Activated CD4-positive, alpha-beta T cell treated with anti-CD3 and anti-CD28 coated beads, Interleukin-10, Interleukin-2, amounts not matched to agents 100 ng/mL and 50 ng/mL, durations not matched to agents 16 hours and 8 hours (primary cell): ENCODE results near the gene FUCA1.
A peak's percentile ranks its signal among the peaks of the same experiment; 100 is the strongest.
"Not testable (repeated sequence)": the region's sequence is repeated elsewhere in the genome, so short reads cannot be mapped to it uniquely, and the experiment has no call there.

ENCODE experiments used
- DNase-seq: peaks from one replicate; pipeline ENCODE4 v3.0.0-alpha.2; 2020

Gene FUCA1

GRCh38 chr1:23834156-23834555 lies 33.9 kb downstream of the FUCA1 start:
- DNase-seq, result not testable (repeated sequence)

DNA sequence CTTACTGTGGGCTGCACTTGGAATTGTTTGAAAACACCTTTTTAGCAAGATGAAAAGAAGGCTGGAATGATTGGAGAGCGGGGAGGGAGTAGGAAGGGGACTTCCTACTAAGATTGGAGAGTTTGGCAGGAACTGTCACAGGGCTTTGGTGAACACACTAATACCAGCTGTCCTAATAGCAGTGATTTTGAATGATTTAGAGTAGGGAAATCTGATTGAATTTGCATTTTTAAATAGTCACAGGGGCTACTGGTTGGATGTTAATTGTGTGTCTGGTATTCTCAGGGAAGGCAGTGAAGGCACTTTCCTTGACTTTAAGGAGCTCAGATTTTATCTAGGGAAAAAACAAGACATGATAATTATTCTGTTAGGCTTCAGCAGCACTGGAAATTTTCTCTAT lies 40.4 kb downstream of the FUCA1 start:
- no peak for DNase-seq

DNA sequence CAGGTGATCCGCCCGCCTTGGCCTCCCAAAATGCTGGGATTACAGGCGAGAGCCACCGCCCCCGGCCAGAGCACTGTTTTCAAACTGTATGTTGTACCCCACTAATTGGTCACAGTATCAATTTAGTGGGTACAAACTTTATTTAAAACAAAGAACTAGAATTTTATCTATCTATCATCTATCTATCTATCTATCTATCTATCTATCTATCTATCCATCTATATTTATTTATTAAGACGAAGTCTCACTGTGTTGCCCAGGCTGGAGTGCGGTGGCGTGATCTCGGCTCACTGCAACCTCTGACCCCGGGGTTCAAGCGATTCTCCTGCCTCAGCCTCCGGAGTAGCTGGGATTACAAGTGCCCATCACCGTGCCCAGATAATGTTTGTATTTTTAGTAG lies 41.5 kb downstream of the FUCA1 start:
- DNase-seq, result not testable (repeated sequence)

DNA sequence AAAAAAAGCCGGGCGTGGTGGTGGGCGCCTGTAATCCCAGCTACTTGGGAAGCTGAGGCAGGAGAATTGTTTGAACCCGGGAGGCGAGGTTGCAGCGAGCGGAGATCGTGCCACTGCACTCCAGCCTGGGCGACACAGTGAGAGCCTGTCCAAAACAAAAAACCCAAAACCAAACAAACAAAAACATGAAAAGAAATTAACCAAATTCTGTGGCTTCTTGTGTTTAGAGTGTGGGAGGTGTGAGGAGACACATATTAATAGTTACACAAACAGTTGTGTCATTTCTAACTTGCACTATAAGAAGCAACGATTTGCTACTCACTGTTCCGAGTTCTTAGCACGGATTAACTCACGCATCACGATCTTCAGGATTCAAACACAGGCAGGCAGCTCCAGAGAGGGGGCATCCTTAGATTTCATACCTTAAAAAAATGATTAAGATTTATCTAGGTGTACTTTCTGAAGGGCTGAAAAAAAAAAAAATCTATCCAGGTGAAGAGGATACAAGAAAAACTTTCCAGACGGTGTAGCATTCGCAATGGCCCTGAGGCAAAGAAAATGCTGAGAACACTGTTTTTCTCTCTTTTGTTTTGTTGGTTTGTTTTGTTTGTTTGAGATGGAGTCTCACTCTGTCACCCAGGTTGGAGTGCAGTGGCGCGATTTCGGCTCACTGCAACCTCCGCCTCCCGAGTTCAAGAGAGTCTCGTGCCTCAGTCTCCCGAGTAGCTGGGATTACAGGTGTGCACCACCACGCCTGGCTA lies 42.1 kb downstream of the FUCA1 start:
- peak; percentile 43 for DNase-seq

- DNase-seq, result peak; percentile 91
These were observed 42.9 kb downstream of the FUCA1 start, which contains the start of gene HMGCL for GRCh38 chr1:23825076-23825761. HMGCL (minus strand) TSS chr1:23825429; CDS start chr1:23825415, 14 bp downstream.

DNA sequence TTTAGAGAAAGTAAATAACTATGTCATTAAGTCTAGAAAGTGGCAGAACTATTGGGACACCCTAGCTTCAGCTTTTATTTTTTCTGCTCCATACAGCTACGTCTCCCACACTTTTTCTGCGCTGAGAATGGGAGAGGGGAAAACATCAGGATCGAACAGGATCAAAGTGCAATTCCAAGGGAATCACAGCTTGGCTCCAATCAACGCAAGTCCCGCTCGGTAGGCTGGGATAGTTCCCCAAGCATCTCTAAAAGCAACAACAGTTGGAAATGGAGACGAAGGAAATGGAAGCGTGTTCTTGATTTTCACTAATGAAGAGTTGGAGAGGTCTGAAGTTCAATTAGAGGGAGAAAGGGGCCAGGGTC lies 43.4 kb downstream of the FUCA1 start:
- DNase-seq, result no peak

- DNase-seq, result no peak
These were observed 44.3 kb downstream of the FUCA1 start for GRCh38 chr1:23823767-23824166.

GRCh38 chr1:23817633-23818032 lies 50.5 kb downstream of the FUCA1 start:
- no peak for DNase-seq

- no peak for DNase-seq
These were observed 51.2 kb downstream of the FUCA1 start for GRCh38 chr1:23816906-23817305.

DNA sequence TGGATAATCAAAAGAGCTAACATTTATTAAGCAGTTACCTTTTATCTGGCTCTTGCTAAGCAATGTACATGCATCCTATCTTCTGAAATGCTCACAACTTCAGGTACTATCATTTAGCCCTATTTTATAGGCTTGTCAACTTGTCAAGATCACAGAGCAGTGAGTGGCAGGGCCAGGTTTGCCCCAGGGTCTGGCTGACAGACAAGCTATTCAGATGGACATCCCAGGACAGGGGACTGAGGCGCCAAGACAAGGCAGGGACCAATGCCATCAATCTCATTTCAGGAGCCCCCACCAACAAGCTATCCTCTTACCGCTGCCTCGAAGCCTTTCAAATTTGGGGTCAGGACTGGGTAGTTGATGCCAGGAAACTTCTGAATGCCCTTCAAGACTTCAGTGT lies 51.7 kb downstream of the FUCA1 start:
- DNase-seq, result no peak

- no peak for DNase-seq
These were observed 54.1 kb downstream of the FUCA1 start for GRCh38 chr1:23814016-23814415.

GRCh38 chr1:23810818-23811540 lies 57.1 kb downstream of the FUCA1 start:
- peak; percentile 62 for DNase-seq

GRCh38 chr1:23809751-23810171 lies 58.3 kb downstream of the FUCA1 start:
- DNase-seq, result peak; percentile 87

DNA sequence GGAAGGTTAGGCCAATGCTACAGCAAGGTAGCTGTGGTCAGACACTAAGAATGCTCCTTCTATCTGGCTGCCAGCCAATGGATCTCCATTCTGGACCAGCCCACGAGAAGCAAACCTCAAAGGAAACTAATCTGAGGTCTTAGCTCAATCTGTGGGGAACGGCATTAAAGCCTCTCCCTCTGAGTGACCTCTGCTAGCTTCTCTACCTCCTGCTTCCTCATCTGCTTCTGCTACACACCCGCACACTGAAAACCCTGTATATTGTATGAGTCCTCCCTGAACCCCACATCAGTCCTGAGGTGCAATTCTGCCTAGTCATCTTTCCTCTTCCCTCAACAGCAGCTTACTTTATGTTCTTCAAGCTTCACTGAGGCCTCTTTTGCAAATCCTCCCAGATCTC lies 60.6 kb downstream of the FUCA1 start:
- DNase-seq, result no peak

- no peak for DNase-seq
These were observed 61.8 kb downstream of the FUCA1 start for GRCh38 chr1:23806280-23806679.

DNA sequence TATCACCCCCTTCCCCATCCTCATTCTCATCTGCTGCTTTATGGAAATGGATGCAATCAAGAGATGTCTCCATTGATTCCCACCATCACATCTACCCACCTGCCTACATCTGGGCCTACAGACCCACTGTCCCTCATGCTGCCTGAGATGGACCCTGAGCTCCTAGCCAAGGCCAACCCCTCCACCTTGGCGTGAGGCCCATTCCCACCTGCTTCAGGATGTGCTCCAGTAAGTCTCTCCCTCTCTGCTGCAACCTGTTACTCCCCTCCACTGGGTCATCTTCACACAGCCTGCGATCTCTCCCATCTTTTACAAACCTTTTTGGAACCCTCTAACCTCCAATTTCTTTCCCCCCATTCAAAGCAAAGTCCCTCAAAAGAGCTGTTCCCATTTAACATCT lies 63.1 kb downstream of the FUCA1 start:
- DNase-seq, result no peak

- DNase-seq, result no peak
These were observed 63.8 kb downstream of the FUCA1 start for GRCh38 chr1:23804183-23804835.

DNA sequence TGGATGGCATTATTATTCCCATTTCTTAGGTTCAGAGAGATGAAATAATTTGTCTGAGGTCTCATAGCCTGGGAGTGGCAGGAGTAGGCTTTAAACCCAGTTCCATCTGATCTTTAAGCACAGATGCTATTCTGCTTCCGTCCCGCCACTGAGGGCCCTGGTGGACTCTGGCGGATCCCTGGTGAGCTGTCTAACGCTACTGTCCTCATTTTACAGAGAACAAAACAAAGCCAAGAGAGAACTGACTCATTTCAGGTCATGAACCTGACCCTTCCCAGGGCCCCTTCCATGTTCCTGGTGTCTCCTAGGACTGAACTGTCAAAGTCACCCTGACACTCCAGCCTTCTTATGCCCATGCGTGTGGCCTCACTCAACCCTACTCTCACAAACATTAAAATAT lies 64.4 kb downstream of the FUCA1 start:
- DNase-seq, result no peak

GRCh38 chr1:23802809-23803342 lies 65.2 kb downstream of the FUCA1 start:
- DNase-seq, result not testable (repeated sequence)

DNA sequence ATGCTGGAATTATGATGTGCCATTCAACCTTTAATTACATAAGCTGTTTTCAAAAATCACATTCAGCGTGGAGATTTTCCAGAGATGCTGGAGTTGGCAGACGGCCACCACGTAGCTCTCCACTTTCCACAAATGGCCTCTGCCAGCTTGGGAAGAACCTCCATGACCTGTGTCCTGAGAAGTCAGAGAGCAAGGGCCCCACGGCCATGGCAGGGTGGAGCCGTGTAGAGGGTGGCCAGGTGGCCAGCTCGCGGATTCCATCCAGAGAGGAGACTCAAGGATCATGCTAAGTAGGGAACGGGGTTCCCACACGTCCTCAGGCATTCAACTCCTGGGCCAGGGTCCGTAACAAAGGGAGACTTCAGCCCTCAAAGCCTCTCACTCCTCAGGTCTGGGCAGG lies 66.2 kb downstream of the FUCA1 start:
- no peak for DNase-seq

DNA sequence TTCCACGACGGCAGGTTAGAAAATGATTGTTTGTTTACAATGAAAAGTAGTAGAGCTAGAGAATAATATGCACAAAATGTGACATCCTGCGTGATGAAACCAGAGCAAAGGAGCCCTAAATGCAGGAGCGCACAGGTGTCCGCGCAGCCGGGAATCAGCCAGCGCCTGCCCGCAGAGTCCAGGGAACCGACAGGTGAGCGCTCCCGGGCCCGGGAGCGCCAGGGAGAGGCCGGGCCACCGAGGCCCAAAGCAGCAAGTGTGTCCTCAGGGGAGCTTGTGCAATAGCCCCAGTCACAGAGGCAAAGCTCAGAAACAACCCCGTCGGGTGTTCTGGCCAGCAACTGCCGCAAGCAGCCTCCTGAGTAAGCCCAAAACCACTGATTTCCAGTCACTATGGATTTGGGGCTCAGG lies 66.7 kb downstream of the FUCA1 start:
- DNase-seq, result no peak

DNA sequence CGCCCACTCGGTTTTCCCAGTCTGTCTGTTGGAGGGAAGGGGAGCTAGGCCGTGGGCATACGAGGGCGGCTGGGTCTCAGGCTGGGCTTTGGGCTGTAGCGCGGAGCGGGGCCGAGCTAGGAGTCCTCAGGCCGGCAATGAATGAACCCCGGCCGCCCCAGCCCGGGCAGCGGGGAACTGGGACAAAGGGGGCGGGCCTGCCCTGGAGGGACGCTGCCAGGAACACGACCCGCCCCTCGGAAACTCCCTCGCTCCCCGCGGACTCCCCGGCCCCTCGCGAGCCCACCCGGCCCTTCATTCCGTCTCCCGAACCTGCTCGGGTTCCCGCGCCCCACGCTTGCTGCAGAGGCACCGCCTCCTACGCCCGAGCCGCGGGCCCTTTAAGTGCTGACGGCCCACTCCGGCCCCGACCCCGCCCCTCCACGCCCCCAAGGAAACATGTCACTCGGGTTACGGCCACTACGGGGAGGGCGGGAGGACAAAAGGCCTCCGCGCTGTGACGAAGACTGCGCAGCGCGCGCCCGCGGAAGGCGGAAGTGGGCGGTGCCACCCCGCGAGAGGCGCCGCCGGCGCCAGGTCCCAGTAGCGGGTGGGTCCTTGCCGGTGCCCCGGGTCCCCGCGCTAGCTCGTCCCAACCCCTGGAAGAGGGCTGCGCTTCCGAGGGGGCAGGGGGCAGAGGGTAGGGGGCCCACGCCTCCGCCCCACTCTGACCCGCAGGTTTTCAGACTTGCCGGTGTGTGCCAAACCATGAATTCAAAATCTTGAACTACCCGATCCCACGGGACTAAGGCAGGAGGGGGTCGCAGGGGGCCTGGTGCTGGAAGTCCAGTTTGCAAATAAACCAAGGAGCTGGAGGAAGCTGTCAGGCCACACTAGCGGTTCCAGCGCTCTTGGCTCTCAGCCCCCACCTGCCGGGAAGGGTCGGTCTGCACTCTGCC lies 67.4 kb downstream of the FUCA1 start, which contains the start of gene GALE:
GALE (minus strand) TSS at position 355 of the 938 bp plus-strand sequence. CDS start 1,747 bp downstream, outside the sequence.
- DNase-seq, result peak; percentile 98
